SKM-1 treated with dmso at 0.1 percent for 144 hours (cell line): ENCODE results near the gene FTL.

Experiments used
- DNase-seq: peaks from one replicate; lab custom pipeline; 2025; ENCODE audit not compliant: unreplicated experiment; lab: John Stamatoyannopoulos, UW

FTL gene

GRCh38 chr19:48964205-48965039, 687 bp upstream of the FTL start:
- no peak for DNase-seq

DNA sequence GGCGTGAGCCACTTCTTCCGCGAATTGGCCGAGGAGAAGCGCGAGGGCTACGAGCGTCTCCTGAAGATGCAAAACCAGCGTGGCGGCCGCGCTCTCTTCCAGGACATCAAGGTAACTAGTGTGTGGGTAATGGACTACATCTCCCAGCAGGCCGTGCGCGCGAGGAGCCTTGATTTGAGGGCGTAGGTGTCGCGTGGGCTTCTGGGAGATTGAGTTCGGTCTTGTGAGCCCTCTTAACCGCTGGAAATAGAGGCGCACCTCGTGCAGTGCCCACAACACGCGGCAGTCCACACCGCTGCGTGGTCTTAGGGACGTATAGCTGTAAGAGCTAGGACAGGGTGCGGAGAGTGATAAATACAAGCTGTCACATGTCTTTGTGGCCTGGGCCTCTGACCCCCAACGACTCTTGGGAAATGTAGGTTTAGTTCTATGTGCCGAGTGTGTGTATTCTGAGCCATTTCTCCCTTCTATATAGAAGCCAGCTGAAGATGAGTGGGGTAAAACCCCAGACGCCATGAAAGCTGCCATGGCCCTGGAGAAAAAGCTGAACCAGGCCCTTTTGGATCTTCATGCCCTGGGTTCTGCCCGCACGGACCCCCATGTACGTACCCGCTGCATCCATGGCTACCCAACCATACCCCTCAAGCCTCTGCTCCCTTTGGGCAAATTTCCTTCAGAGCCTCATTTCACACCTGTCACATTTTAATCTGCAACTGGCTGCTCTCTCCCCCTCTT, 864 bp downstream of the FTL start:
- DNase-seq = peak; percentile 19

DNA sequence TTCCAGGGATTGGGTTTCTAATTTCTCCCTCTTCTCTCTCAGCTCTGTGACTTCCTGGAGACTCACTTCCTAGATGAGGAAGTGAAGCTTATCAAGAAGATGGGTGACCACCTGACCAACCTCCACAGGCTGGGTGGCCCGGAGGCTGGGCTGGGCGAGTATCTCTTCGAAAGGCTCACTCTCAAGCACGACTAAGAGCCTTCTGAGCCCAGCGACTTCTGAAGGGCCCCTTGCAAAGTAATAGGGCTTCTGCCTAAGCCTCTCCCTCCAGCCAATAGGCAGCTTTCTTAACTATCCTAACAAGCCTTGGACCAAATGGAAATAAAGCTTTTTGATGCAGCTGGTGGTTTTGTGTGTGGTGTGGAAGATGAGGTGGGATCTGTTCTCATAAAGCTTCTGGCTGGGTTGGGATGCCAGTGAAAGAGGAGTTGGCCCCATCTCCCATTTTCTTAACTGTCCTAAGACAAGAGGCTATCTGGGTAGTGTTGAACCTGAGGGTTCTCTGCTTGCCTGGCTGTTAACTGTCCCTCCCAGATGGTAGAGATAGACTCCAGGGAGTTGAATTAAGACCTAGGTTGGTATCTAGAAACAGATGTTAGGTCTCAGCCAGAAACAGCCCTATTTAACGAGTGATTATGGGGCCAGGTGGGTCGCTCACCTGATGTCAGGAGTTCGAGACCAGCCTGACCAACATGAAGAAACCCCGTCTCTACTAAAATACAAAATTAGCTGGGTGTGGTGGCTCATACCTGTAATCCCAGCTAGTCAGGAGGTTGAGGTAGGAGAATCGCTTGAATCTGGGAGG, 1.6 kb downstream of the FTL start:
- no peak for DNase-seq

DNA sequence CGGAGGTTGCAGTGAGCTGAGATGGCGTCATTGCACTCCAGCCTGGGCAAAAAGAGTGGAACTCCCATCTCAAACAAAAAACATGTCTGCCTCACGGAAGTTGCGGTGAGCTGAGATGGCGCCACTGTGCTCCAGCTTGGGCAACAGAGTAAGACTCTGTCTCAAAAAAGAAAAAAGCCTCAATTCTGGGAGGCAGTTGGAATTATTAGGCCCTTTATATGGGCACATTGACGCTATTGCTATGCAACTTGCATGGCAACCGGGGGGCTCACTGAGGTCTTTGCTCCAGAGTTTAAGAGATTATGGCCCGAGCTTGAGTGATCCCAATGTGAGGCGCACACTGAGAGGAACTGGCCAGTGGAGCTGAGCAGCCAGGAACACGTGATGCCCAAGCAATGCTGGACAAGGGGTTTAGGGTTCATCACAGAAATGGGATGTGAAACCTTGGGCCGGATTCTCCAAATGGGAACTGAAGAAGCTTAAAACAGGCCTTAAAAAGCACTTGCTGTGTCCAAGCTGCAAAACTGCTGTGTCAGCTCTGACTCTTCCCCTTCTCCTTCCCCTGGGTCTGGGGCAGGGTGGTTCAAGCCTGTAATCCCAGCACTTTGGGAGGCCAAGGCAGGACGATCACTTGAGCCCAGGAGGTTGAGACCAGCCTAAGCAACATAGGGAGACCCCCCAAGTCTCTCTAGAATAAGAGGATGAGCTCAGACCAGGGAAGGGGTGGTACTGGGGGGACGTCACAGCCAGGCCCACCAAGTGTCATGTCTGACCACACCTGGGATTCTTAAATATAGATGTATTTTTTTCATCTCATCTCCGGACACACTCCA, 2.5 kb downstream of the FTL start:
- DNase-seq = peak; percentile 58

- DNase-seq = no peak
Measured at GRCh38 chr19:48968179-48968661, 3.1 kb downstream of the FTL start.

- no peak for DNase-seq
Measured at GRCh38 chr19:48968813-48969218, 3.7 kb downstream of the FTL start.

DNA sequence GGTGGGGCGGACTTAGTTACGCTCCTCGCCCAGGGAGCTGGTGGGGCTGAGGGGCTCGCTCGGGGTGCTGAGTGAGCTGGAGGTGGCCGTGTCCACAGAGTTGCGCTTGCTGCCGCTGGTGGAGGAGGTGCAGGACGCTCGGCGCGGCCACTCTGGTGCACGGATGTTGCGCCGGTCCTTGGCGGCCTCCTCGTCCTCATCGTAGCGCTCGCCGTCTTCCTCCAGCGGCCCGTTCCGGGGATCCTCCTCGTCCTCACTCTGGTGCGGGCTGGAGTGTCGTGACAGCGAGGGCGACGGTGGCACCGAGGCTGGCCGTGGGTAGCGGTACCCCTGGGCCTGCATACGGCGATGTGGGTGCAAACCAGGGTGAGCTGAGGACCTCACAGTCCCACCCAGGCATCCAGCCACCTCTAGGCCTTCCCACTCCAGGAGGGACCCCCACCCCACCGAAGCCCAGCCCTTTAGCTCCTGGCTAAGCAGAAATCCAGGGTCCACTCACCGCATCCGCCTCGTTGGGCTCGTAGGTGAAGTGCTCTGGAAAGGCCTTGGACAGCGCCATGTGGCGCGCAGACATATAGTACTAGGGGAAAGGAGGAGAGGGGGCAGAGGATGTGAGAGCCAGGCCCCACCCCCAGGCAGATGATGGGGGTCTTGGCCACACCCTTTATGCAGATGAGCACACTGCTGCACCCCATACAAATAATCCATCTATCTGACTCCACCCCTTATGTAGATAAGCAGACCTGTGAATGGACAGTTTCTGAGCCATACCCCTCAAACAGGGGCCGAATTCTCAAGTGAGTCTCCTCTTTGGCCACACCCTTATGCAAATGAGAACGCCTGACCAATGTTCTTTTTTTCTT, 4.4 kb downstream of the FTL start:
- no peak for DNase-seq

DNA sequence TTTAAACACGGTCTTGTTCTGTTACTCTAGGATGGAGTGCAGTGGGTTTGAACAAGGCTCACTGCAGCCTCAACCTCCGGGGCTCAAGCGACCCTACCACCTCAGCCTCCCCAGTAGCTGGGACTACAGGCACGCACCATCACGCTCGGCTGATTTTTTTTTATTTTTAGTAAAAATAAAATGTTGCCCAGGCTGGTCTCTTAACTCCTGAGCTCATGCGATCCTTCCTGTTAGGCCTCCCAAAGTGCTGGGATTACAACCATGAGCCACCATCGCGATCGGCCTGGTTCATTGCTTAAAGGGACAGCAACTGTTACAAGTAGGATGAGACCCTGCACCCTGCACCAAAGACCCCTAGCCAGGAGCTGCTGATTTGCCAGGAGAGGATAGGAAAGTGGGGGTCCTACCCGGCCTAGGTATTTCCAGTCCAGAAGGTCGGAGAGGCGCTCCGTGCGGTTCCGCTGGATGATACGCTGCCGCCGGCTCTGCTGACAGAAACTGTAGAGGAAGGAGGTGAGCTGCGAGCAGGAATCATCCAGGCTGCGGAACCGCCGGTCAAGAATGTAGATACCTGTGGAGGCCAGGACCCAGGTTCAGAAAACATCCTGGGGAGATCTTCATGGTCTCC, 5.1 kb downstream of the FTL start:
- DNase-seq = no peak

DNA sequence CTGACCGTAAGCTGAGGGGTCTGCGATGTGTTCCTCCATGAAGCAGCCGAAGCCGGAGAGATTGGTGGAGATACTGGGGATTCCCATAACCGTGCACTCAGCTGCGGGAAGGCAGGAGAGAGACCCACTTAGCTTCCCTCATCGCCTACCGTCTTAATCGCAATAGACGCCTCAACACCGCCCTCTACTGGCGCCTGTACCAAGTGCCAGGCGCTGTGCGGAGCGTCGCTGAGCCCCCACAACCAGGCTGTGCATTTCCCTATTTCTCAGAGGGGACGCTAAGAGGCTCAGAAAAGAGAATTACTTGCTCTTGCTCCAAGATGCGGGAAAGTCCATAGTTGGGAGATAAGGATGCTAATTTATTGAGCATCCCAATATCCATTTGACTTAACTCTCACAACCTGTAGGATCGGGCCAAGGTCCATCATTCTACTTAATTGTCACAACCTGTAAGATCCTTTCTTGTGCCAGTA, 5.8 kb downstream of the FTL start:
- DNase-seq = no peak

- no peak for DNase-seq
Measured at GRCh38 chr19:48975947-48976847, 11.1 kb downstream of the FTL start.

DNA sequence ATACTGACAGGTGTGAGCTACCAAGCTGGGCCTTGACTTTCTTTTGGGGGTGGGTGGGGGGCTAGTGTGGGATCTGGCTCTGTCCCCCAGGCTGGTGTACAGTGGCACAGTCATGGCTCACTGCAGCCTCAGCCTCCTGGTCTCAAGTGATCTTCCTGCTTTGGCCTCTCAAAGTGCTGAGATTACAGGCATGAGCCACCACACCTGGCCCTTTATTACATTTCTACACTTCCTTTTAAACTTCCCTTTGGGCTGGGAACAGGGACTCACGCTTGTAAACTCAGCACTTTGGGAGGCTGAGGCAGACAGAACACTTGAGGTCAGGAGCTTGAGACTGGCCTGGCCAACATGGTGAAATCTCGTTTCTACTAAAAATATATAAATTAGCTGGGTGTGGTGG, 12.0 kb downstream of the FTL start:
- DNase-seq = no peak

DNA sequence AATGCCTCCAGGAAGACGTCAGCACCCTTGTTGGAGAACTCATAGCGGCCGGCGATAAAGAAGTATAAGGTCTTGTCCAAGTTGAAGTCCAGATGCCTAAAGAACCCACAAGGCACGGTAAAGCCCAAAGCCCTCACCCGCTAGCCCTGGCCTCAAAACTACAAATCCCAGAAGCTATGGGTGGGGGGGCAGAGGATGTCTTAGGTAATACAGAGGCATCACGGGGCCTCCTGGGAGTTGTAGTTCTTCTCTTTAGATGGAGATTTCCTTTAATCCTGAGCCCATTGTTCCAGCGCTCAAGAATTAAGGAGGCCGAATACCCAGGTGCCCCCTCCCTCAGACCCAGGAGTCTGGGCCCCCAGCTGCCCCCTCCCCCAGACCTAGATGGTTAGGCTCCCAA, 17.2 kb downstream of the FTL start:
- DNase-seq = no peak

DNA sequence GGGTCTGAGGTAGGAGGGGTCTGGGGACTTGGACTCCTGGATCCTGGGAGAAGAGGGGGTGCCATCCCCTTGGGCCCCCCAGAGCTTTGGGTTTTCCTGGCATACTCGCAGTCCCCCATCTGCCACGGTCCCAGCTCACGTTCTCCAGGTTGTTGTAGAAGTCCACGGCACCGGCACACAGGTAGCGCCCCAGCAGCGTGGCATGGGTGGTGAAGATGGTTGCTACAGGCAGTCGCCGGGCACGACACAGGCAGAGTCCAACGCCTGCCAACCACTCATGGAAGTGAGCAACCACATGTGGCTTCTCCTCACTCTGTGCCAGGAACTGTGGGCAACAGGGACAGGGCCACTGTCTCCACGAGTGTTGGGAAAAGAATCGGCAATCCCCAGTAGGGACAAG, 20.6 kb downstream of the FTL start:
- no peak for DNase-seq

DNA sequence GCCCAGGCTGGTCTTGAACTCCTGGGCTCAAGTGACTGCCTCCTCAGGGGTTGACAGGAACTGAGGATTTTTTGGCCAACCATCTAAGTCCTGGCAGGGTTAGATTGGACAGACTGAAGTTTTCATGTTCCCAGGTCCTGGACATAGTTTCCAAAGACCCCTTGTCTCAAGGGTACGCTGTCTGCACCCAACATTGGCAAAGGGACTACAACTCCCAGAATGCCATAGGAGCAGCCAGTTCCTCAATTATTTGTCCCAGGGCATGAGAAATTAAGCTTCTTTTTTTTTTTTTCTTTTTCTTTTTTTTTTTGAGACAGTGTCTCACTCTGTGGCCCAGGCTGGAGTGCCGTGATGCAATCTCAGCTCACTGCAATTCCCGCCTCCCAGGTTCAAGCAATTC, 21.1 kb downstream of the FTL start:
- DNase-seq = no peak

GRCh38 chr19:48987323-48987722, 22.2 kb downstream of the FTL start:
- DNase-seq = no peak

DNA sequence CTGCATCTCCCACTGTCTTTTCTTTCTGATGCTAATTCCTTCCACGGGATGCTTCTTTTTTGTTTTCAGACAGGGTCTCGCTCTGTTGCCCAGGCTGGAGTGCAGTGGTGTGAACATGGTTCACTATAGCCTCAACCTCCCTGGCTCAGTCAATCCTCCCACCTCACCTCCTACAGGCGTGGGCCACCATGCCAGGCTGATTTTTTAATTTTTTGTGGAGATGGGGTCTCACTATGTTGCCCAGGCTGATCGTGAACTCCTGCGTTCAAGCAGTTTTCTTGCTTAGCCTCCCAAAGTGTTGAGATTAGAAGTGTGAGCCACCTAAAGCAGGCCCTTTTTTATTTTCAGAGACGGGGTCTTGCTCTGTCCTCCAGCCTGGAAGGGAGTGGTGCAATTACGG, 23.2 kb downstream of the FTL start:
- no peak for DNase-seq

DNA sequence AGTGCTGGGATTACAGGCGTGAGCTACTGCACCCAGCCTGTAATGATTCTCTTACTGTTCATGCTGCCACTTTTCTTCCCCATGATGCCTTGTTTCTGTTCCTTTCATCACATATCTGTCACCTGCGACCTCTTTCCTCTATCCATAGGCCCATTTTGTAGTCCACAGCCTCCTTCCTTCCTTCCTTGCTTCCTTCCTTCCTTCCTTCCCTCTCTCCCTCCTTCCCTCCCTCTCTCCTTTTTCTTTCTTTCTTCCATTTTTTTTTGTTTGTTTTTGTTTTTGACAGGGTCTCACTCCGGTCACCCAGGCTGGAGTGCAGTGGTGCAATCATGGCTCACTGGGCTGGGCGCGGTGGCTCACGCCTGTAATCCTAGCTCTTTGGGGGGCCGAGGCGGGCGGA, 23.8 kb downstream of the FTL start:
- no peak for DNase-seq

- no peak for DNase-seq
Measured at GRCh38 chr19:48989701-48990291, 24.7 kb downstream of the FTL start.
